GM06990 (cell line): ENCODE data around the gene PKD1.

Experiments
- DNase-seq: peaks from one replicate; pipeline ENCODE4 v3.0.0-alpha.2; 2011; ENCODE audit not compliant: insufficient read length; ENCODE audit errors: extremely low read depth
- H3K27me3 ChIP-seq: replicated peaks from 2 replicates; pipeline ENCODE4 v1.6.0; 2011; ENCODE audit warnings: low read length; ENCODE audit not compliant: control insufficient read depth, insufficient read depth
- H3K36me3 ChIP-seq: 2 replicates; pipeline ENCODE4 v1.5.1; 2011; ENCODE audit warnings: low read length; ENCODE audit not compliant: control insufficient read depth, insufficient read depth
- H3K4me3 ChIP-seq: replicated peaks from 2 replicates; pipeline ENCODE4 v1.5.1; 2011; ENCODE audit warnings: low read depth, mild to moderate bottlenecking, control low read depth, low read length
- TF ChIP-seq, protein P1 (sequence below): IDR thresholded peaks from 2 replicates; pipeline ENCODE4 v1.5.1; 2011; ENCODE audit warnings: low read length, control low read depth, mild to moderate bottlenecking, inconsistent platforms; ENCODE audit not compliant: insufficient read depth, poor library complexity, severe bottlenecking

Gene PKD1

DNA sequence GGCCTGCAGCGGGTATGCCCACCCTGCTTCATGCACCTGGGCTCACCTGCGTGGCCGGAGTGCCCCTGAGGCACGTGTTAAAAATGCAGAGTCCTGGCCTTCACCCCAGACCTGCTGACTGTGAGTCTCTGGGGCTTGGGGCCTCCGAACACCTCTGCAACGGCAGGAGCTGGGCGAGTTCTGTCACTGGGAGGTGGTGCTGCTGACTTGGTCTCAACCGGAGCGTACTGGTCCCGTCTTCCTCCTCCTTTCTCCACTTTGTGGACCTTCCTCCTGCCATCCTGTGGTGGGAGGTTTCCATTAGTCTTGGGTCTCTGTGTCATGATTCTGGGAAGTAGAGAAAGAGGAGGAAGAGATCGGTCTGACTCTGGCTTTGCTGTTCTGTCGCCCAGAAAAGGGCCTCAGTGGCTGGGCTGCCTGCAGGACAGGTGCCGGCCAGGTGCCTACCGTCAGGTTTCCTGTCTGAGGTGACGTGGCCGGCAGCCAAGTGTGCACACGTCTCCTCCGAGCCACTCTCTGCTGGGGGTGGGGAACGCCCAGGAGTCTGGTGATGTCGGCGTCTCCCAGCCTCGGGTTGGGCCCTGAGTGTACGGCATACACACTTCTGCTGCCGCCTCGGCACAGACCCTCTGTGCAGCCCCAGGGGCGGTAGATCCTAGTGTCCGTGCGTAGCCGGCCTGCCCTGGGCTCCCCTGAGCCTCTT, 81.0 kb downstream of the PKD1 start:
- no peak for DNase-seq
- Histone ChIP-seq H3K4me3 (no peak overlapping the region), H3K36me3 (peaks cover 22% of the 10 kb centered on the region), H3K27me3 (no peaks in the 10 kb centered on the region)
- TF ChIP-seq, protein P1, sequence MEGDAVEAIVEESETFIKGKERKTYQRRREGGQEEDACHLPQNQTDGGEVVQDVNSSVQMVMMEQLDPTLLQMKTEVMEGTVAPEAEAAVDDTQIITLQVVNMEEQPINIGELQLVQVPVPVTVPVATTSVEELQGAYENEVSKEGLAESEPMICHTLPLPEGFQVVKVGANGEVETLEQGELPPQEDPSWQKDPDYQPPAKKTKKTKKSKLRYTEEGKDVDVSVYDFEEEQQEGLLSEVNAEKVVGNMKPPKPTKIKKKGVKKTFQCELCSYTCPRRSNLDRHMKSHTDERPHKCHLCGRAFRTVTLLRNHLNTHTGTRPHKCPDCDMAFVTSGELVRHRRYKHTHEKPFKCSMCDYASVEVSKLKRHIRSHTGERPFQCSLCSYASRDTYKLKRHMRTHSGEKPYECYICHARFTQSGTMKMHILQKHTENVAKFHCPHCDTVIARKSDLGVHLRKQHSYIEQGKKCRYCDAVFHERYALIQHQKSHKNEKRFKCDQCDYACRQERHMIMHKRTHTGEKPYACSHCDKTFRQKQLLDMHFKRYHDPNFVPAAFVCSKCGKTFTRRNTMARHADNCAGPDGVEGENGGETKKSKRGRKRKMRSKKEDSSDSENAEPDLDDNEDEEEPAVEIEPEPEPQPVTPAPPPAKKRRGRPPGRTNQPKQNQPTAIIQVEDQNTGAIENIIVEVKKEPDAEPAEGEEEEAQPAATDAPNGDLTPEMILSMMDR = no peak

DNA sequence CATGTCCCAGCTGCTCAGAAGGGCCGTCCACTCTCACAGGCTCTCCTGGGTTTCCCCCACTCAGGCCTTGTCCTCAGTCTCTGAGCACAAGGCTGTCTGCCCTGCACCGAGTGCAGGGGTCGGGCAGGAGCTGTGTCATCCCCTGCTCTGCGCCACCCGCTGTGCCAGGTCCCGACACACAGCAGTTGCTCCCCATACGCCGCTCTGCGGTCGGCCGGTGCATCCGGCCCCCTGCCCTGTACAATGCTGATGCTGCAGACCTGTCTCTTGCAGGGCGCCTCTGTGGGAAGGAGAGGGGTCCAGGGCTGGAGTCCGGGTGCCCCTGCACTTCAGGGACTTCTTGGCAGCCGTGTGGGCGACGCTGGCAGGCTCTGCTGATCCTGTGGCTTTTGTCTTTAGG, 81.8 kb downstream of the PKD1 start:
- Histone ChIP-seq H3K27me3 (no peaks in the 10 kb centered on the region), H3K36me3 (peaks cover 22% of the 10 kb centered on the region), H3K4me3 (no peak overlapping the region)
- DNase-seq = no peak
- TF ChIP-seq, protein P1 = no peak

DNA sequence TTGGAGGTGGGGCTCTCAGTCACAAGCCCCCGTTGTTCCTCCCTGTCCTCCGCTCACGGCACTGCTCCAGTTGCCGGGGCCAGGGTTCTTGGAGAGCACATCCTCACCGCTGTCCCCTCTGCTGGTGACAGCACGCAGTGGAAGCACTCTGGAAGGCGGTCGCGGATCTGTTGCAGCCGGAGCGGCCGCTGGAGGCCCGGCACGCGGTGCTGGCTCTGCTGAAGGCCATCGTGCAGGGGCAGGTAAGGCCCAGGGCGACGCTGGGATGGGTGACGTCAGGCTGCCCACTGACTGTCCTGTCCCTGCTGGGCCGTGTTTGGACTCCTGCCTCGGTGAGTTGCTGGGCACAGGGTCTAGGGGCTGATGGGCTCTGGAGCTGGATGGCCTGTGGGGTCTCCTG, 82.5 kb downstream of the PKD1 start:
- TF ChIP-seq, protein P1 = no peak
- peaks cover 22% of the 10 kb centered on the region for H3K36me3 ChIP-seq
- no peaks in the 10 kb centered on the region for H3K27me3 ChIP-seq

DNA sequence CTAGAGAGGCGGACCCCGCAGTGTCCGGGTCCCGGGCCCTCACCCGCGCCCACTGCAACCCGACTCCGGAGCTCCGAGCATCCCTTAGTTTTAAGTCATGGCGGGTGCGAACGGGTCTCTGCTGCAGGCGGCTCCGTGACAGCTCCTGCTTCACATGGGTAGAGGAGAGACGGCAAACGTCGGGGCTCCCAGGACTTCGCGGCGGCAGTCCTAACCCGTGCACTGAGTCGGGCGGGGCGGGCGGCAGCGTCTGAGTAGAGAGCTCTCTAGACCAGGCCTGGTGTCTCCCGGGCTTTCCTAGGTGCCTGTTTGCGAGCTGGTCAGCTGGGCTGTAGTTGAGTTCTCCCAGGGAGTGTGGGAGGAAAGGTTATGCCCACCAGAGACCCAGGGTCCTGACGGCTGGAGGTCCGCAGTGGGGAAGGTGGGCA, 87.6 kb downstream of the PKD1 start:
- Histone ChIP-seq H3K4me3 (peak overlapping the region; percentile 91), H3K36me3 (peaks cover 9% of the 10 kb centered on the region), H3K27me3 (no peaks in the 10 kb centered on the region)
- no peak for DNase-seq
- TF ChIP-seq, protein P1 = no peak

More for the DNA sequence above, 82.5 kb downstream of the PKD1 start:
- no peak overlapping the region for H3K4me3 ChIP-seq
- no peak for DNase-seq

DNA sequence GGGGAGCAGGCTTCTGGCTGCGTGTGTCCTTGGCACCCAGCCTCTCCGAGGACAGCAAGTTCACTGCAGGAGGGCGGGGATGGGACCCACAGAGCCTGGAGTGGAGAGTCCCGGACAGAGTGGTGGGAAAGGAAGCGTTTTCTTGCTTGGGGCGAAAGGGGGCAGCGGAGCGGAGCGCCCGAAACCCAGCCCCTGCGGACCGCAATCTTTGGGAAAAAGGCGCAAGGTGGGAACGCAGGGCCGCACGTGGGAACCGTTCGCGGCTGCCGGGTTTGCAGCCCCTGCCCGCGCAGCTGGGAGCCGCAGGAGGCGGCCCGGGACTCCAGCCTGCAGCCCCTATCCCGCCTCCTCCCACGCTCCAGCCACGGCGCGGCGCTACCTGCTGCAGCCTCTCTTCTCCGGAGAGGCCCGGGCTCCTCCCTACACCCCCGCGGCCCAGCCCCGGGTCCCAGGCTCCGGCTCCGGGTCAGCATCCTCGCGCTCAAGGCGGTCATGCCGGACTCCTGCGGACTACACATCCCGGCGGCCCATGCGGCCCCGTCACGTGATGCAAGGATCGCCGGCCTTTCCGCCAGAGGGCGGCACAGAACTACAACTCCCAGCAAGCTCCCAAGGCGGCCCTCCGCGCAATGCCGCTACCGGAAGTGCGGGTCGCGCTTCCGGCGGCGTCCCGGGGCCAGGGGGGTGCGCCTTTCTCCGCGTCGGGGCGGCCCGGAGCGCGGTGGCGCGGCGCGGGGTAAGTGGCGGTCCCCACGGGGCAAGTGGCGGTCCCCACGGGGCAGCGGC, 88.2 kb downstream of the PKD1 start, which contains the start of the genes NTHL1 and TSC2:
NTHL1 (minus strand) TSS at position 505 of the 786 bp plus-strand sequence; CDS start at position 494, 11 bp downstream.
TSC2 (plus strand) TSS at position 656 of the 786 bp plus-strand sequence. CDS start 631 bp downstream, outside the sequence.
- H3K4me3 ChIP-seq = peak within 1 kb of the TSS; percentile 91
- H3K36me3 ChIP-seq = peaks cover 4% of the 10 kb centered on the region
- no peaks in the 10 kb centered on the region for H3K27me3 ChIP-seq
- TF ChIP-seq, protein P1 = no peak
- peak; percentile 96 for DNase-seq
